Coronary artery (tissue), 2 donors: Measurements from ENCODE around the gene SMIM20.

Experiments used
- DNase-seq: peaks from one replicate; pipeline ENCODE4 v3.0.0-alpha.2; 2017; ENCODE audit warnings: low spot score
- H3K27ac ChIP-seq, 2 donors: fragments of 200-600 bp; sonication (generic); one replicate each; pipeline ENCODE4 v1.5.1; 2016 to 2019
- H3K4me3 ChIP-seq: fragments of 200-600 bp; sonication (generic); 2 replicates; pipeline ENCODE4 v1.5.1; 2016; ENCODE audit warnings: mild to moderate bottlenecking, moderate library complexity
- TF ChIP-seq, protein P1 (sequence below): fragments of 200-600 bp; sonication (generic); IDR thresholded peaks from one replicate; pipeline ENCODE4 v1.5.1; 2019; ENCODE audit warnings: antibody characterized with exemption

Gene SMIM20

DNA sequence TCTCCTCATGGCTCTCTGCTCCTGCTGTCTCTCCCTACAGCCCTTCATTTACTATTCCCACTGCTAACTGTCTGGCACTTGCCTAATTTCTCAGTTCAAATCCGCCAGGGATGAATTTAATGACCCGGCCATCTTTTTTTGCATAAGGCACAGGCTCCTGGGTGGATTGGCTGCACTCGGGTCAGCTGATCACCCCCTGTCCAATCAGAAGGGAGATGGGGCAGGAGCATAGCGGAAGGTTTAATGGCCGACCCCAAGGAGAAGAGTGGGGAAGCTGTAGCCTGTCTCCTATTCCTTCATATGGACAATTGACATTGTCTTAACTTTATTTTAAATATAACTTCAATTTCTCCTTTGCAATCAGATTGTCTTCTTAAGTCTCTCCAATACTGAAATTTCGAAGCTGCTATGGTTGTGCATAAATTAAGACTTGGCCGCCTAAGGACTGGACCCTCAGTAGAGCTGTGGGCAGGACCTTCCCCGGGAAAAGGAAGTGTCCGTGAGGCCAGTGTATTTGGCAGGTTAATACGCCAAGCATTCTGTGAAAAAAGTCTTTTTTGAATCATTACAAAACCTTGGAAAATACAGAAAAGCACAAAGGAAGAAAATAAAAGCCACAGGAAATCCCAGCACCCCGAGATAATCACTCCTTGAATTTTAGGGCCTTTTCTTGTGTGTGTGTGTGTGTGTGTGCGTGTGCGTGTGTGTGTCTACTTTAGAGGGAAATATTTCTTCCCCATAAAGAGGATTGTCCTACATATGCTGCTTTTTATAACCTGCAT is 55.5 kb downstream of the SMIM20 start:
- DNase-seq: no peak
- TF ChIP-seq, protein P1, sequence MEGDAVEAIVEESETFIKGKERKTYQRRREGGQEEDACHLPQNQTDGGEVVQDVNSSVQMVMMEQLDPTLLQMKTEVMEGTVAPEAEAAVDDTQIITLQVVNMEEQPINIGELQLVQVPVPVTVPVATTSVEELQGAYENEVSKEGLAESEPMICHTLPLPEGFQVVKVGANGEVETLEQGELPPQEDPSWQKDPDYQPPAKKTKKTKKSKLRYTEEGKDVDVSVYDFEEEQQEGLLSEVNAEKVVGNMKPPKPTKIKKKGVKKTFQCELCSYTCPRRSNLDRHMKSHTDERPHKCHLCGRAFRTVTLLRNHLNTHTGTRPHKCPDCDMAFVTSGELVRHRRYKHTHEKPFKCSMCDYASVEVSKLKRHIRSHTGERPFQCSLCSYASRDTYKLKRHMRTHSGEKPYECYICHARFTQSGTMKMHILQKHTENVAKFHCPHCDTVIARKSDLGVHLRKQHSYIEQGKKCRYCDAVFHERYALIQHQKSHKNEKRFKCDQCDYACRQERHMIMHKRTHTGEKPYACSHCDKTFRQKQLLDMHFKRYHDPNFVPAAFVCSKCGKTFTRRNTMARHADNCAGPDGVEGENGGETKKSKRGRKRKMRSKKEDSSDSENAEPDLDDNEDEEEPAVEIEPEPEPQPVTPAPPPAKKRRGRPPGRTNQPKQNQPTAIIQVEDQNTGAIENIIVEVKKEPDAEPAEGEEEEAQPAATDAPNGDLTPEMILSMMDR: no peak
- Histone ChIP-seq H3K4me3 (no peak overlapping the region), H3K27ac (peak overlapping the region in 1 of 2 donors; percentile 20)

DNA sequence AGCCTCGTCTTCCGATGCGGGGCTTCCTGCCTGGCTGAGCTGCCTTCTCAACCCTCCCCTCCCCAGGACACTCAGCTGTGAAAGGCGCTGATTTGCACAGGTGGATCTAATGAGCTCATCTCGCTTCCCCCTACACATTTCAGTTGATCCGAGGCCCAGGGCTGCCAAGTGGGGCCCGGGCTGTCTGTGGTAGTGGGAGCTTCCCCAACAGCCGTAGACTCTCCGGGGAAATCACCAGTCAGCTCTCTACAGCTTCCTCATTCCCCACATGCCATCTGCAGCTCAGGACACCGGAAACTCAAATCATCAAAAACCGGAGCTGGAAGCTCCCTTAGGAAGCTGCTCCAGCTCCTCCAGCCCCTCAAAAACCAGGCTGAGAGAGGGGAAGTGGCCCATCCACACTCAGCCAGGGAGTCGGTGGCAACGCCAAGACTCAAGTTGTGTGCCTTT is 56.2 kb downstream of the SMIM20 start:
- TF ChIP-seq, protein P1: no peak
- Histone ChIP-seq H3K4me3 (no peak overlapping the region), H3K27ac (peak overlapping the region in 1 of 2 donors; percentile 57)
- DNase-seq: no peak

- H3K4me3 ChIP-seq: no peak overlapping the region
- H3K27ac ChIP-seq: peak overlapping the region in 1 of 2 donors; percentile 57
- no peak for DNase-seq
- TF ChIP-seq, protein P1: no peak
These were observed 56.8 kb downstream of the SMIM20 start for GRCh38 chr4:25970691-25971432.

GRCh38 chr4:25972366-25972765 is 58.3 kb downstream of the SMIM20 start:
- no peak for DNase-seq
- TF ChIP-seq, protein P1: no peak
- Histone ChIP-seq H3K4me3 (no peak overlapping the region), H3K27ac (no peak overlapping the region)

- H3K4me3 ChIP-seq: no peak overlapping the region
- peak overlapping the region in 1 of 2 donors; percentile 15 for H3K27ac ChIP-seq
- DNase-seq: no peak
- TF ChIP-seq, protein P1: no peak
These were observed 59.1 kb downstream of the SMIM20 start for GRCh38 chr4:25972984-25973745.

DNA sequence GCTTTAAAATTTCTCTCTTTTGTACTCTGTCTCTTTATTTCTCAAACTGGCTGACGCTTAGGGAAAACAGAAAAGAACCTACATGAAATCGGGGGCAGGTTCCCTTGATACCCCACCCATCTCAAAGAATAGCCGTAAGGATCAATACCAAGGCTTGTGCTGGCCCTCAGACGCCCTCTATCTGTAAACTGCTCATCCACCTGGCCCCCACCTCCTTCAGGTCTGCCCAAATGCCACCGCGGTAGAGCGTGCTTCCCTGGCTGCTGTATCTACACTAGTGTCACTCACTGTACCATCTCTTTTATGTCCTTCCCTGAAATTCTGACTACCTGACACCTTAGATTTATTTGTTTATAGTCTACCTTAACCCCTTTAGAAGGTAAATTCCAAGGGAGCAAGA is 62.8 kb downstream of the SMIM20 start:
- Histone ChIP-seq H3K27ac (no peak overlapping the region), H3K4me3 (no peak overlapping the region)
- DNase-seq: no peak
- TF ChIP-seq, protein P1: no peak
